Prostate gland (tissue), 2 donors: ENCODE measurements around the gene STAT4.

ENCODE experiments used
- POLR2A ChIP-seq: fragments of 450-650 bp; IDR thresholded peaks from one replicate; pipeline ENCODE4 v1.6.1; 2016; ENCODE audit warnings: antibody characterized with exemption, mild to moderate bottlenecking
- POLR2AphosphoS5 ChIP-seq: sonication (generic); formaldehyde crosslinking; IDR thresholded peaks from one replicate; pipeline ENCODE4 v1.6.1; 2017; ENCODE audit warnings: antibody characterized with exemption
- TF ChIP-seq, protein P1 (sequence below), 4 experiments: fragments of 200-600 bp in 2 of 4; fragments of 450-650 bp in 2 of 4; sonication (generic) in 2 of 4; IDR thresholded peaks; 1 replicate in 3 of 4; 2 replicates in 1 of 4; pipeline ENCODE4 v1.5.1; 2016 to 2019; ENCODE audit warnings: antibody characterized with exemption in 4 of 4, mild to moderate bottlenecking in 2 of 4, moderate library complexity in 2 of 4

GRCh38 chr2:191143791-191144190 is 7.0 kb downstream of the STAT4 start:
- TF ChIP-seq, protein P1, sequence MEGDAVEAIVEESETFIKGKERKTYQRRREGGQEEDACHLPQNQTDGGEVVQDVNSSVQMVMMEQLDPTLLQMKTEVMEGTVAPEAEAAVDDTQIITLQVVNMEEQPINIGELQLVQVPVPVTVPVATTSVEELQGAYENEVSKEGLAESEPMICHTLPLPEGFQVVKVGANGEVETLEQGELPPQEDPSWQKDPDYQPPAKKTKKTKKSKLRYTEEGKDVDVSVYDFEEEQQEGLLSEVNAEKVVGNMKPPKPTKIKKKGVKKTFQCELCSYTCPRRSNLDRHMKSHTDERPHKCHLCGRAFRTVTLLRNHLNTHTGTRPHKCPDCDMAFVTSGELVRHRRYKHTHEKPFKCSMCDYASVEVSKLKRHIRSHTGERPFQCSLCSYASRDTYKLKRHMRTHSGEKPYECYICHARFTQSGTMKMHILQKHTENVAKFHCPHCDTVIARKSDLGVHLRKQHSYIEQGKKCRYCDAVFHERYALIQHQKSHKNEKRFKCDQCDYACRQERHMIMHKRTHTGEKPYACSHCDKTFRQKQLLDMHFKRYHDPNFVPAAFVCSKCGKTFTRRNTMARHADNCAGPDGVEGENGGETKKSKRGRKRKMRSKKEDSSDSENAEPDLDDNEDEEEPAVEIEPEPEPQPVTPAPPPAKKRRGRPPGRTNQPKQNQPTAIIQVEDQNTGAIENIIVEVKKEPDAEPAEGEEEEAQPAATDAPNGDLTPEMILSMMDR (IDR thresholded peaks at IDR 0.05) = no peak
- TF ChIP-seq POLR2A (no peak), POLR2AphosphoS5 (no peak)
